ENCODE measurements around the gene RSRC1.

DNA sequence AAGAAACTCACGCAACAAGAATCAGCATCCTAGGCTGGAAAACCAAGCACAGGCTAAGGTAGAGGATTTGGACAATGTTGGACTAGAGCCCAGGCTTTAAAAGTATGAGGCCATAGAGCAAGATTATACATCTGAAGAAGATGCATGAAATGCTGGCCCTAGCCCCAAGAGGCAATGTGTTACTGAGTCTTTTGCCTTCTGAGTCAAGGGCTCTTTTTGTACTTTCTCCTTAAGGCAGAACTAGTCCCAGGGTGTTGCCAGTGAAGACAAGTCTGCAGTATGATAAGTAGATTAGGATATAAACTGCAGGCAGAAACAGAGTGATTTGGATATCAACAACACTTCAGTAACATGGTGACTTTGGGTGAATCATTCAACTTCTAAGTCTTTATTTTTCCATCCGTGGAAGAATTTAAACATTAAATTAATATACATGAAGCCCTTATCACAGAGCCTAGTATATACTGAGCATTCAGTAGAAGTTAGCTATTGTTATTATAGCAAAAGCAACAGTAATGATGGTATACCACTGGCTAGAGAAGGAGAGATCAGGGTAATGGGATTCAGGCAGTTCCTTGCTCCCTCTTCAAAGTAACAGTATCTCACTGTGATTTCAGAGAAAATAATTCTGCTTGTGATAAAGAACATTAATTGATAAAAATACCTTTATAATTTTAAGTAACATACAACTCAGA lies 361.2 kb downstream of the RSRC1 start:
- TF ChIP-seq, protein P1, sequence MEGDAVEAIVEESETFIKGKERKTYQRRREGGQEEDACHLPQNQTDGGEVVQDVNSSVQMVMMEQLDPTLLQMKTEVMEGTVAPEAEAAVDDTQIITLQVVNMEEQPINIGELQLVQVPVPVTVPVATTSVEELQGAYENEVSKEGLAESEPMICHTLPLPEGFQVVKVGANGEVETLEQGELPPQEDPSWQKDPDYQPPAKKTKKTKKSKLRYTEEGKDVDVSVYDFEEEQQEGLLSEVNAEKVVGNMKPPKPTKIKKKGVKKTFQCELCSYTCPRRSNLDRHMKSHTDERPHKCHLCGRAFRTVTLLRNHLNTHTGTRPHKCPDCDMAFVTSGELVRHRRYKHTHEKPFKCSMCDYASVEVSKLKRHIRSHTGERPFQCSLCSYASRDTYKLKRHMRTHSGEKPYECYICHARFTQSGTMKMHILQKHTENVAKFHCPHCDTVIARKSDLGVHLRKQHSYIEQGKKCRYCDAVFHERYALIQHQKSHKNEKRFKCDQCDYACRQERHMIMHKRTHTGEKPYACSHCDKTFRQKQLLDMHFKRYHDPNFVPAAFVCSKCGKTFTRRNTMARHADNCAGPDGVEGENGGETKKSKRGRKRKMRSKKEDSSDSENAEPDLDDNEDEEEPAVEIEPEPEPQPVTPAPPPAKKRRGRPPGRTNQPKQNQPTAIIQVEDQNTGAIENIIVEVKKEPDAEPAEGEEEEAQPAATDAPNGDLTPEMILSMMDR (IDR thresholded peaks at IDR 0.05), result no peak
- no peak for TF ChIP-seq POLR2A (IDR thresholded peaks at IDR 0.05)

Measured in esophagus squamous epithelium (tissue), 4 donors.